ENCODE results near the gene ATP10A.

The ATP10A gene

GRCh38 chr15:25649390-25649789, 213.7 kb downstream of the ATP10A start:
- TF ChIP-seq ISL1 (CRISPR knock-in tag; IDR thresholded peaks at IDR 0.05) (no peak), OSR1 (CRISPR knock-in tag; IDR thresholded peaks at IDR 0.05) (no peak), PPARA (CRISPR knock-in tag; IDR thresholded peaks at IDR 0.05; ENCODE audit: borderline replicate concordance) (no peak), CSDC2 (CRISPR knock-in tag; IDR thresholded peaks at IDR 0.05) (no peak), CSRNP3 (CRISPR knock-in tag; IDR thresholded peaks at IDR 0.05) (no peak), GLIS3 (CRISPR knock-in tag; IDR thresholded peaks at IDR 0.05) (no peak)

GRCh38 chr15:25643120-25643519, 220.0 kb downstream of the ATP10A start:
- TF ChIP-seq TSHZ2 (CRISPR knock-in tag; IDR thresholded peaks at IDR 0.05) (no peak), CSRNP3 (CRISPR knock-in tag; IDR thresholded peaks at IDR 0.05) (no peak), TCF4 (CRISPR knock-in tag; IDR thresholded peaks at IDR 0.05; ENCODE audit: borderline replicate concordance) (no peak), RARB (CRISPR knock-in tag; IDR thresholded peaks at IDR 0.05) (no peak), PPARA (CRISPR knock-in tag; IDR thresholded peaks at IDR 0.05; ENCODE audit: borderline replicate concordance) (no peak), ARNTL (CRISPR knock-in tag; IDR thresholded peaks at IDR 0.05; ENCODE audit: borderline replicate concordance, low read depth) (no peak), SNAI2 (CRISPR knock-in tag; IDR thresholded peaks at IDR 0.05) (no peak), ZNF70 (CRISPR knock-in tag; IDR thresholded peaks at IDR 0.05) (no peak), GLIS3 (CRISPR knock-in tag; IDR thresholded peaks at IDR 0.05) (no peak)
- no peak for ATAC-seq

More at GRCh38 chr15:25649390-25649789, 213.7 kb downstream of the ATP10A start:
- ATAC-seq = no peak

GRCh38 chr15:25641762-25642161, 221.4 kb downstream of the ATP10A start:
- no peak for TF ChIP-seq ZC3H10 (CRISPR knock-in tag; IDR thresholded peaks at IDR 0.05)
- TF ChIP-seq RARB (CRISPR knock-in tag; IDR thresholded peaks at IDR 0.05) = no peak
- TF ChIP-seq ISL1 (CRISPR knock-in tag; IDR thresholded peaks at IDR 0.05) = no peak
- no peak for TF ChIP-seq ZNF70 (CRISPR knock-in tag; IDR thresholded peaks at IDR 0.05)
- no peak for TF ChIP-seq CREB5 (CRISPR knock-in tag; IDR thresholded peaks at IDR 0.05; ENCODE audit: low read depth)
- TF ChIP-seq GLIS3 (CRISPR knock-in tag; IDR thresholded peaks at IDR 0.05) = no peak
- TF ChIP-seq BACH2 (CRISPR knock-in tag; IDR thresholded peaks at IDR 0.05; ENCODE audit: borderline replicate concordance) = no peak
- TF ChIP-seq TSHZ2 (CRISPR knock-in tag; IDR thresholded peaks at IDR 0.05) = no peak
- no peak for TF ChIP-seq ZFP30 (CRISPR knock-in tag; IDR thresholded peaks at IDR 0.05)
- no peak for TF ChIP-seq OSR1 (CRISPR knock-in tag; IDR thresholded peaks at IDR 0.05)
- no peak for TF ChIP-seq ESRRG (CRISPR knock-in tag; IDR thresholded peaks at IDR 0.05)
- no peak for TF ChIP-seq SNAI2 (CRISPR knock-in tag; IDR thresholded peaks at IDR 0.05)
- TF ChIP-seq TOX (CRISPR knock-in tag; IDR thresholded peaks at IDR 0.05; ENCODE audit: borderline replicate concordance) = no peak
- no peak for TF ChIP-seq ZNF8 (CRISPR knock-in tag; IDR thresholded peaks at IDR 0.05)
- TF ChIP-seq CSDC2 (CRISPR knock-in tag; IDR thresholded peaks at IDR 0.05) = no peak
- TF ChIP-seq PPARA (CRISPR knock-in tag; IDR thresholded peaks at IDR 0.05; ENCODE audit: borderline replicate concordance) = no peak
- TF ChIP-seq CSRNP3 (CRISPR knock-in tag; IDR thresholded peaks at IDR 0.05) = no peak
- no peak for TF ChIP-seq POU6F1 (CRISPR knock-in tag; IDR thresholded peaks at IDR 0.05; ENCODE audit: borderline replicate concordance, low read depth)
- TF ChIP-seq PATZ1 (CRISPR knock-in tag; IDR thresholded peaks at IDR 0.05; ENCODE audit: borderline replicate concordance) = no peak
- no peak for TF ChIP-seq TCF4 (CRISPR knock-in tag; IDR thresholded peaks at IDR 0.05; ENCODE audit: borderline replicate concordance)

More at GRCh38 chr15:25641762-25642161, 221.4 kb downstream of the ATP10A start:
- no peak for ATAC-seq
